ENCODE data around the gene PEX11G.

DNA sequence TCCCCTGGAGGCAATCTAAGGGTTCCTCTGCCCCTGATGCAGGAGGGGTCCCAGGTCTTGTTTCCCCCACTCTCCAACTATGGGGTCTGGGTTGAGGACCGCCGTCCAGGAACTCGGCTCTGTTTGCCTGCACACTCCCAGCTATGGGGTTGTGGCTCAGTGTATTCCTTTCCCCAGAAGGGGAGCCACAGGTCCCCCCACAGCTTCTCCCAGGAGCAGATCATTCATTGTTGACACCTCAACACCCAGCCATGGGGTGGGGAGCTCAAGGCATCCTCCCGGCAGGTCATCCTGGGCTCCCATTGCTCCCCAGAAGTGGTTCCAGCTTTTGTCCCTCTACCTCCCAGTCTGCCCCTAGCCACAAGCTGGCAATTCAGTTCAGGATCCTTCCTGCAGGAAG lies 28.0 kb upstream of the PEX11G start:
- TF ChIP-seq JUN (IDR thresholded peaks at IDR 0.05; ENCODE audit: low read depth, low read length) (no peak), CTCF (IDR thresholded peaks at IDR 0.05; ENCODE audit: control extremely low read depth in 1 of 3, insufficient read depth in 1 of 3, low read depth in 1 of 3, low read length in 3 of 3) (no peak), SP1 (IDR thresholded peaks at IDR 0.05; ENCODE audit: low read depth, low read length) (no peak), SP2 (IDR thresholded peaks at IDR 0.05; ENCODE audit: low read length) (no peak)
